ENCODE data around the gene SIN3A.
"Not testable (repeated sequence)": the region's sequence is repeated elsewhere in the genome, so short reads cannot be mapped to it uniquely, and the experiment has no call there.

Gene SIN3A

GRCh38 chr15:75431682-75432081, 19.8 kb downstream of the SIN3A start:
- no peaks in the 10 kb centered on the region for H3K27me3 Mint-ChIP-seq
- H3K27ac Mint-ChIP-seq, result no peak overlapping the region
- H3K4me3 Mint-ChIP-seq, result peak overlapping the region; percentile 22
- peaks cover 38% of the 10 kb centered on the region for H3K4me1 Mint-ChIP-seq (ENCODE audit: low read depth)
- H3K9me3 Mint-ChIP-seq, result no peaks in the 10 kb centered on the region
- H3K36me3 Mint-ChIP-seq (ENCODE audit: low read depth), result peaks cover 63% of the 10 kb centered on the region

GRCh38 chr15:75431270-75431669, 20.2 kb downstream of the SIN3A start:
- Mint-ChIP-seq H3K27me3 (no peaks in the 10 kb centered on the region), H3K4me1 (ENCODE audit: low read depth) (peaks cover 39% of the 10 kb centered on the region), H3K27ac (no peak overlapping the region), H3K9me3 (no peaks in the 10 kb centered on the region), H3K4me3 (peak overlapping the region; percentile 22), H3K36me3 (ENCODE audit: low read depth) (peaks cover 59% of the 10 kb centered on the region)

- no peak overlapping the region for H3K27ac Mint-ChIP-seq
- peaks cover 48% of the 10 kb centered on the region for H3K4me1 Mint-ChIP-seq (ENCODE audit: low read depth)
- no peaks in the 10 kb centered on the region for H3K27me3 Mint-ChIP-seq
- peaks cover 57% of the 10 kb centered on the region for H3K36me3 Mint-ChIP-seq (ENCODE audit: low read depth)
- no peak overlapping the region for H3K4me3 Mint-ChIP-seq
- H3K9me3 Mint-ChIP-seq, result no peaks in the 10 kb centered on the region
Measured at GRCh38 chr15:75430259-75430658, 21.2 kb downstream of the SIN3A start.

- H3K27ac Mint-ChIP-seq, result no peak overlapping the region
- peaks cover 34% of the 10 kb centered on the region for H3K4me1 Mint-ChIP-seq (ENCODE audit: low read depth)
- peaks cover 46% of the 10 kb centered on the region for H3K36me3 Mint-ChIP-seq (ENCODE audit: low read depth)
- H3K27me3 Mint-ChIP-seq, result no peaks in the 10 kb centered on the region
- H3K4me3 Mint-ChIP-seq, result no peak overlapping the region
- H3K9me3 Mint-ChIP-seq, result no peaks in the 10 kb centered on the region
Measured at GRCh38 chr15:75428152-75428551, 23.3 kb downstream of the SIN3A start.

GRCh38 chr15:75425966-75426500, 25.5 kb downstream of the SIN3A start:
- Mint-ChIP-seq H3K4me1 (ENCODE audit: low read depth) (peaks cover 16% of the 10 kb centered on the region), H3K27ac (peak overlapping the region; percentile 52), H3K36me3 (ENCODE audit: low read depth) (peaks cover 56% of the 10 kb centered on the region), H3K27me3 (no peaks in the 10 kb centered on the region), H3K9me3 (no peaks in the 10 kb centered on the region), H3K4me3 (no peak overlapping the region)

GRCh38 chr15:75422554-75422953, 28.9 kb downstream of the SIN3A start:
- H3K9me3 Mint-ChIP-seq, result no peaks in the 10 kb centered on the region
- peaks cover 17% of the 10 kb centered on the region for H3K4me1 Mint-ChIP-seq (ENCODE audit: low read depth)
- no peak overlapping the region for H3K4me3 Mint-ChIP-seq
- H3K27ac Mint-ChIP-seq, result no peak overlapping the region
- H3K27me3 Mint-ChIP-seq, result no peaks in the 10 kb centered on the region
- peaks cover 48% of the 10 kb centered on the region for H3K36me3 Mint-ChIP-seq (ENCODE audit: low read depth)

- Mint-ChIP-seq H3K9me3 (no peaks in the 10 kb centered on the region), H3K27ac (no peak overlapping the region), H3K4me3 (no peak overlapping the region), H3K4me1 (ENCODE audit: low read depth) (peaks cover 25% of the 10 kb centered on the region), H3K27me3 (no peaks in the 10 kb centered on the region), H3K36me3 (ENCODE audit: low read depth) (peaks cover 58% of the 10 kb centered on the region)
Measured at GRCh38 chr15:75420698-75421097, 30.8 kb downstream of the SIN3A start.

GRCh38 chr15:75416584-75416983, 34.9 kb downstream of the SIN3A start:
- Mint-ChIP-seq H3K36me3 (ENCODE audit: low read depth) (peaks cover 68% of the 10 kb centered on the region), H3K27ac (peak overlapping the region; percentile 80), H3K27me3 (no peaks in the 10 kb centered on the region)

GRCh38 chr15:75410196-75410595, 41.3 kb downstream of the SIN3A start:
- Mint-ChIP-seq H3K4me3 (no peak overlapping the region), H3K9me3 (no peaks in the 10 kb centered on the region), H3K4me1 (ENCODE audit: low read depth) (peaks cover 37% of the 10 kb centered on the region), H3K36me3 (ENCODE audit: low read depth) (peaks cover 86% of the 10 kb centered on the region), H3K27ac (no peak overlapping the region), H3K27me3 (no peaks in the 10 kb centered on the region)

More at GRCh38 chr15:75416584-75416983, 34.9 kb downstream of the SIN3A start:
- Mint-ChIP-seq H3K4me1 (ENCODE audit: low read depth) (peaks cover 32% of the 10 kb centered on the region), H3K9me3 (no peaks in the 10 kb centered on the region), H3K4me3 (no peak overlapping the region)

- peaks cover 75% of the 10 kb centered on the region for H3K36me3 Mint-ChIP-seq (ENCODE audit: low read depth)
- peak overlapping the region; percentile 76 for H3K27ac Mint-ChIP-seq
- H3K4me3 Mint-ChIP-seq, result no peak overlapping the region
- H3K27me3 Mint-ChIP-seq, result no peaks in the 10 kb centered on the region
- H3K4me1 Mint-ChIP-seq (ENCODE audit: low read depth), result peaks cover 32% of the 10 kb centered on the region
- H3K9me3 Mint-ChIP-seq, result no peaks in the 10 kb centered on the region
Measured at GRCh38 chr15:75407083-75407482, 44.4 kb downstream of the SIN3A start.

- Mint-ChIP-seq H3K4me1 (ENCODE audit: low read depth) (peaks cover 29% of the 10 kb centered on the region), H3K27me3 (no peaks in the 10 kb centered on the region), H3K9me3 (no peaks in the 10 kb centered on the region), H3K36me3 (ENCODE audit: low read depth) (peaks cover 64% of the 10 kb centered on the region), H3K27ac (peak overlapping the region; percentile 31), H3K4me3 (no peak overlapping the region)
Measured at GRCh38 chr15:75403892-75404291, 47.6 kb downstream of the SIN3A start.

GRCh38 chr15:75397494-75397893, 54.0 kb downstream of the SIN3A start:
- H3K27me3 Mint-ChIP-seq, result no peaks in the 10 kb centered on the region
- H3K36me3 Mint-ChIP-seq (ENCODE audit: low read depth), result peaks cover 63% of the 10 kb centered on the region
- H3K27ac Mint-ChIP-seq, result peak overlapping the region; percentile 7
- H3K4me3 Mint-ChIP-seq, result no peak overlapping the region
- no peaks in the 10 kb centered on the region for H3K4me1 Mint-ChIP-seq (ENCODE audit: low read depth)
- H3K9me3 Mint-ChIP-seq, result no peaks in the 10 kb centered on the region

- H3K9me3 Mint-ChIP-seq, result no peaks in the 10 kb centered on the region
- H3K36me3 Mint-ChIP-seq (ENCODE audit: low read depth), result peaks cover 73% of the 10 kb centered on the region
- no peak overlapping the region for H3K4me3 Mint-ChIP-seq
- H3K27ac Mint-ChIP-seq, result no peak overlapping the region
- no peaks in the 10 kb centered on the region for H3K27me3 Mint-ChIP-seq
- peaks cover 12% of the 10 kb centered on the region for H3K4me1 Mint-ChIP-seq (ENCODE audit: low read depth)
Measured at GRCh38 chr15:75389791-75390382, 61.6 kb downstream of the SIN3A start.

- H3K27me3 Mint-ChIP-seq, H3K27ac Mint-ChIP-seq, H3K4me3 Mint-ChIP-seq, H3K9me3 Mint-ChIP-seq: not testable (repeated sequence)
- Mint-ChIP-seq H3K36me3 (ENCODE audit: low read depth) (peaks cover 68% of the 10 kb centered on the region), H3K4me1 (ENCODE audit: low read depth) (peaks cover 12% of the 10 kb centered on the region)
Measured at GRCh38 chr15:75383986-75384385, 67.5 kb downstream of the SIN3A start.

- Mint-ChIP-seq H3K27me3 (no peaks in the 10 kb centered on the region), H3K27ac (no peak overlapping the region), H3K9me3 (no peaks in the 10 kb centered on the region), H3K36me3 (ENCODE audit: low read depth) (peaks cover 60% of the 10 kb centered on the region), H3K4me3 (no peak overlapping the region), H3K4me1 (ENCODE audit: low read depth) (peaks cover 5% of the 10 kb centered on the region)
Measured at GRCh38 chr15:75380773-75381172, 70.7 kb downstream of the SIN3A start.
